HG03439 (cell line): ENCODE measurements around the gene ELMO1.
A peak's percentile ranks its signal among the peaks of the same experiment; 100 is the strongest.

Experiments
- ATAC-seq: cut with Tn5 transposase; IDR thresholded peaks from one replicate; pipeline ENCODE4 v1.9.1; 2021; ENCODE audit warnings: mild to moderate bottlenecking, moderate library complexity; ENCODE audit not compliant: unreplicated experiment

The ELMO1 gene

GRCh38 chr7:36965625-36966024, 483.0 kb downstream of the ELMO1 start:
- no peak for ATAC-seq

GRCh38 chr7:36964297-36964696, 484.4 kb downstream of the ELMO1 start:
- no peak for ATAC-seq

- ATAC-seq: no peak
These were observed 486.3 kb downstream of the ELMO1 start for GRCh38 chr7:36962367-36962766.

GRCh38 chr7:36961693-36962092, 487.0 kb downstream of the ELMO1 start:
- ATAC-seq: no peak

- no peak for ATAC-seq
These were observed 487.6 kb downstream of the ELMO1 start for GRCh38 chr7:36961097-36961496.

- no peak for ATAC-seq
These were observed 488.6 kb downstream of the ELMO1 start for GRCh38 chr7:36960105-36960504.

GRCh38 chr7:36958111-36958733, 490.4 kb downstream of the ELMO1 start:
- ATAC-seq: no peak

- ATAC-seq: no peak
These were observed 491.0 kb downstream of the ELMO1 start for GRCh38 chr7:36957620-36958019.

GRCh38 chr7:36956814-36957213, 491.9 kb downstream of the ELMO1 start:
- no peak for ATAC-seq

GRCh38 chr7:36955456-36956129, 493.1 kb downstream of the ELMO1 start:
- no peak for ATAC-seq

- peak; percentile 92 for ATAC-seq
These were observed 497.4 kb downstream of the ELMO1 start for GRCh38 chr7:36951257-36951697.

- no peak for ATAC-seq
These were observed 498.7 kb downstream of the ELMO1 start for GRCh38 chr7:36949711-36950600.

GRCh38 chr7:36946401-36946739, 502.3 kb downstream of the ELMO1 start:
- ATAC-seq: no peak

- ATAC-seq: no peak
These were observed 502.9 kb downstream of the ELMO1 start for GRCh38 chr7:36945612-36946400.

GRCh38 chr7:36944838-36945237, 503.8 kb downstream of the ELMO1 start:
- ATAC-seq: no peak

GRCh38 chr7:36943591-36944435, 504.9 kb downstream of the ELMO1 start:
- peak; percentile 61 for ATAC-seq

- ATAC-seq: no peak
These were observed 505.7 kb downstream of the ELMO1 start for GRCh38 chr7:36942955-36943354.

GRCh38 chr7:36942541-36942940, 506.1 kb downstream of the ELMO1 start:
- no peak for ATAC-seq

- no peak for ATAC-seq
These were observed 506.6 kb downstream of the ELMO1 start for GRCh38 chr7:36942025-36942424.

- ATAC-seq: no peak
These were observed 507.3 kb downstream of the ELMO1 start for GRCh38 chr7:36941359-36941758.
